Endothelial cell of umbilical vein (primary cell): Measurements from ENCODE around the gene SLC44A1. TPM values are rescaled to one million over a fixed set of nuclear protein-coding genes. Genes with fewer than 3 reads are reported as not detected.

Experiments
- BruUV-seq: library from RNA; stranded (reverse); fragments of 400-500 nt; replicated peaks from 2 replicates; lab custom pipeline; 2021; lab: Mats Ljungman, UMichigan
- CTCF ChIA-PET: fragments of 300-600, 350-600 bp; sonication (Branson Sonifier 250); formaldehyde crosslinking; loops from one replicate; lab custom pipeline; 2021; ENCODE audit warnings: antibody characterized with exemption, inconsistent platforms; lab: Charles Lee
- POLR2A ChIA-PET: fragments of 300-600, 350-600 bp; sonication (Branson Sonifier 250); formaldehyde crosslinking; loops from one replicate; lab custom pipeline; 2021; ENCODE audit warnings: antibody characterized with exemption, inconsistent platforms; lab: Charles Lee
- DNase-seq: peaks from one replicate; pipeline ENCODE4 v3.0.0-alpha.2; 2011; ENCODE audit warnings: low read depth, low spot score
- FAIRE-seq: peaks from 2 replicates; lab custom pipeline; 2011; peaks lifted over from hg19 to GRCh38; lab: Jason Lieb, UNC
- H2AFZ ChIP-seq: 2 replicates; pipeline ENCODE4 v1.6.0; 2012; ENCODE audit warnings: low read depth, low read length, control low read depth, inconsistent platforms
- H3K27ac ChIP-seq: 2 replicates; pipeline ENCODE4 v1.5.1; 2011; ENCODE audit warnings: low read depth, mild to moderate bottlenecking, control low read depth, low read length, moderate library complexity; ENCODE audit not compliant: insufficient read depth
- H3K27me3 ChIP-seq, 2 experiments: 2 replicates each; pipeline versions ENCODE4 v1.6.0 to v1.6.1; 2011; ENCODE audit warnings: low read length in 2 of 2, mixed read lengths in 1 of 2; ENCODE audit not compliant: control insufficient read depth in 2 of 2, insufficient read depth in 2 of 2
- H3K36me3 ChIP-seq, 2 experiments: 2 replicates in 1 of 2; 3 replicates in 1 of 2; pipeline ENCODE4 v1.5.1; 2011; ENCODE audit warnings: low read length in 2 of 2, mild to moderate bottlenecking in 1 of 2, moderate library complexity in 1 of 2; ENCODE audit not compliant: control insufficient read depth in 2 of 2, insufficient read depth in 2 of 2; ENCODE audit errors: extremely low read depth in 1 of 2
- H3K4me1 ChIP-seq: 3 replicates; pipeline ENCODE4 v1.5.1; 2011; ENCODE audit warnings: mild to moderate bottlenecking, low read length; ENCODE audit not compliant: control insufficient read depth, insufficient read depth; ENCODE audit errors: extremely low read depth
- H3K4me2 ChIP-seq: 2 replicates; pipeline ENCODE4 v1.6.1; 2011; ENCODE audit warnings: low read length, control low read depth, mixed read lengths; ENCODE audit not compliant: insufficient read depth
- H3K4me3 ChIP-seq, 3 experiments: fragments of 200-600 bp in 1 of 3; sonication (generic), shearing (Covaris generic) in 1 of 3; replicated peaks in 1 of 3; 2 replicates each; pipeline ENCODE4 v1.5.1; 2011 to 2016; ENCODE audit warnings: control low read depth in 3 of 3, low read length in 3 of 3, mild to moderate bottlenecking in 2 of 3, inconsistent platforms in 1 of 3, low read depth in 1 of 3, moderate library complexity in 1 of 3; ENCODE audit not compliant: insufficient read depth in 1 of 3
- H3K79me2 ChIP-seq: 2 replicates; pipeline ENCODE4 v1.6.0; 2012; ENCODE audit warnings: low read length, inconsistent platforms; ENCODE audit not compliant: control insufficient read depth, insufficient read depth
- H3K9ac ChIP-seq: replicated peaks from 2 replicates; pipeline ENCODE3; 2011; ENCODE audit warnings: low read length, control low read depth; ENCODE audit not compliant: insufficient read depth; ENCODE audit errors: extremely low read depth
- H3K9me1 ChIP-seq: replicated peaks from 3 replicates; pipeline ENCODE4 v1.6.0; 2011; ENCODE audit warnings: mild to moderate bottlenecking, low read length; ENCODE audit not compliant: control insufficient read depth, insufficient read depth; ENCODE audit errors: extremely low read depth
- H3K9me3 ChIP-seq: replicated peaks from 2 replicates; pipeline ENCODE4 v1.5.1; 2012; ENCODE audit warnings: low read length, inconsistent platforms; ENCODE audit not compliant: control insufficient read depth, insufficient read depth
- H4K20me1 ChIP-seq: replicated peaks from 2 replicates; pipeline ENCODE3; 2011; ENCODE audit warnings: mild to moderate bottlenecking, low read length; ENCODE audit not compliant: control insufficient read depth, insufficient read depth; ENCODE audit errors: extremely low read depth
- EZH2 ChIP-seq: IDR thresholded peaks from 2 replicates; pipeline ENCODE4 v1.6.1; 2012; ENCODE audit warnings: borderline replicate concordance, low read depth, mild to moderate bottlenecking, moderate library complexity, low read length, inconsistent platforms; ENCODE audit not compliant: severe bottlenecking
- FOS ChIP-seq: IDR thresholded peaks from 2 replicates; pipeline ENCODE4 v1.6.1; 2011; ENCODE audit warnings: mild to moderate bottlenecking, low read length, moderate library complexity, borderline replicate concordance; ENCODE audit not compliant: insufficient read depth
- GATA2 ChIP-seq: IDR thresholded peaks from 2 replicates; pipeline ENCODE4 v1.7.0; 2011; ENCODE audit warnings: low read depth, mild to moderate bottlenecking, moderate library complexity, mixed read lengths, low read length; ENCODE audit not compliant: insufficient read length, insufficient read depth
- JUN ChIP-seq: IDR thresholded peaks from 2 replicates; pipeline ENCODE4 v1.6.1; 2011; ENCODE audit warnings: borderline replicate concordance, low read depth; ENCODE audit not compliant: insufficient read length, insufficient read depth
- MYC ChIP-seq: IDR thresholded peaks from one replicate; pipeline ENCODE4 v1.6.1; 2011; ENCODE audit warnings: mild to moderate bottlenecking, low read depth, low read length
- POLR2A ChIP-seq: IDR thresholded peaks from 2 replicates; pipeline ENCODE4 v1.6.1; 2012; ENCODE audit warnings: low read depth, mild to moderate bottlenecking, control low read depth, low read length
- POLR2AphosphoS5 ChIP-seq: IDR thresholded peaks from 2 replicates; pipeline ENCODE4 v1.6.1; 2012; ENCODE audit warnings: low read depth, mild to moderate bottlenecking, control low read depth, low read length, moderate library complexity; ENCODE audit not compliant: insufficient read depth
- dilution Hi-C: fragments of 300-500 bp; cut with MboI; formaldehyde crosslinking; loops from one replicate; pipeline ENCODE4 v1.15.0; 2019; ENCODE audit warnings: low sequenced_read_pairs; ENCODE audit not compliant: extremely low pct_ligation_motif_present
- intact Hi-C: fragments of 100-400 bp; cut with micrococcal nuclease; formaldehyde crosslinking; loops from one replicate; pipeline ENCODE4 v1.10.0; 2022
- polyA plus RNA-seq, 4 experiments: library from polyadenylated mRNA; depleted of rRNA in 3 of 4; stranded (reverse) in 3 of 4; unstranded in 1 of 4; fragments of >200 nt; gene quantifications; 2 replicates each; pipeline versions ENCODE4 v1.2.1 to v1.2.3, GENCODE V29; 2011 to 2012; ENCODE audit warnings: missing spikeins in 1 of 4
- total RNA-seq: library from RNA; stranded (reverse); gene quantifications from 2 replicates; pipeline ENCODE4 v1.2.3, GENCODE V29; 2021
- TF ChIP-seq, protein P1 (sequence below), 2 donors: IDR thresholded peaks; 1 replicate in 1 of 2; 2 replicates in 1 of 2; pipeline ENCODE4 v1.5.1; 2011; ENCODE audit warnings: low read length in 2 of 2, mild to moderate bottlenecking in 2 of 2, moderate library complexity in 2 of 2, control low read depth in 1 of 2, inconsistent platforms in 1 of 2, low read depth in 1 of 2; ENCODE audit not compliant: insufficient read depth in 1 of 2; ENCODE audit errors: extremely low read depth in 1 of 2
- TF ChIP-seq, protein P2 (sequence below): IDR thresholded peaks from 2 replicates; pipeline ENCODE4 v1.6.1; 2011; ENCODE audit not compliant: insufficient read depth, insufficient read length

SLC44A1 gene
- total and polyA plus RNA-seq, 2 donors (not counting 3 experiments of a cell fraction or from before 2014, with no cell fraction given) = 16.1 to 37.7 TPM

DNA sequence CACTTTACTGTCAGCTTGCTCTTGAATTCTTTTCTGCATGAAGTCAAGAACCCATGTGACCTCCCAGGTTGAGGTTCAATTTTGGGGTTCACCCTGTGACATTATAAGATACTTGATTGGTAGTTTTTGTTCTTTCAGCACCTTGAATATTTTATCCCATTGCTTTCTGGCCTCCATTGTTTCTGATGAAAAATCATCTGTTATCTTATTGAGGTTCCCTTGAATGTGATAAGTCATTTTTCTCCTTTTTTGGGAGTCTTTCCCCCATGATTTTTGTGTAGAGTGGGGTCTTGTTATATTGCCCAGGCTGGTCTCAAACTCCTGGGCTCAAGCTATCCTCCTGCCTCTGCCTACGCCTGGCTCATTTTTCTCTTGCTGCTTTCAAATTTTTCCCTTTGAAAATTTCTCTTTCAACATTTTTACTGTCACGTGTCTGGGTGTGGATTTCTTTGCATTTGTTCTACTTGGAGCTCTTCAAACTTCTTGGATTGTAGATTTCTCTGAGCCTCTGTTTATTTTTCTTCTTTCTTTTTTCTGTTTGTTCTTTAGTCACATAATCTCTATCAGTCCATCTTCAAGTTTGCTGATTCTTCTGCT lies 20.8 kb upstream of the SLC44A1 start:
- intact Hi-C loops = no loop called here
- Histone ChIP-seq H3K4me1 (no peaks in the 10 kb centered on the region), H3K27ac (no peak overlapping the region), H3K4me3 (no peak overlapping the region), H3K36me3 (no peaks in the 10 kb centered on the region), H3K79me2 (no peaks in the 10 kb centered on the region), H3K4me2 (no peak overlapping the region), H3K9me3 (no peaks in the 10 kb centered on the region), H4K20me1 (no peaks in the 10 kb centered on the region), H3K9me1 (no peaks in the 10 kb centered on the region), H3K27me3 (no peaks in the 10 kb centered on the region), H3K9ac (no peak overlapping the region), H2AFZ (no peak overlapping the region)
- TF ChIP-seq GATA2 = no peak
- no peak for TF ChIP-seq POLR2AphosphoS5
- TF ChIP-seq, protein P1, sequence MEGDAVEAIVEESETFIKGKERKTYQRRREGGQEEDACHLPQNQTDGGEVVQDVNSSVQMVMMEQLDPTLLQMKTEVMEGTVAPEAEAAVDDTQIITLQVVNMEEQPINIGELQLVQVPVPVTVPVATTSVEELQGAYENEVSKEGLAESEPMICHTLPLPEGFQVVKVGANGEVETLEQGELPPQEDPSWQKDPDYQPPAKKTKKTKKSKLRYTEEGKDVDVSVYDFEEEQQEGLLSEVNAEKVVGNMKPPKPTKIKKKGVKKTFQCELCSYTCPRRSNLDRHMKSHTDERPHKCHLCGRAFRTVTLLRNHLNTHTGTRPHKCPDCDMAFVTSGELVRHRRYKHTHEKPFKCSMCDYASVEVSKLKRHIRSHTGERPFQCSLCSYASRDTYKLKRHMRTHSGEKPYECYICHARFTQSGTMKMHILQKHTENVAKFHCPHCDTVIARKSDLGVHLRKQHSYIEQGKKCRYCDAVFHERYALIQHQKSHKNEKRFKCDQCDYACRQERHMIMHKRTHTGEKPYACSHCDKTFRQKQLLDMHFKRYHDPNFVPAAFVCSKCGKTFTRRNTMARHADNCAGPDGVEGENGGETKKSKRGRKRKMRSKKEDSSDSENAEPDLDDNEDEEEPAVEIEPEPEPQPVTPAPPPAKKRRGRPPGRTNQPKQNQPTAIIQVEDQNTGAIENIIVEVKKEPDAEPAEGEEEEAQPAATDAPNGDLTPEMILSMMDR (IDR thresholded peaks at IDR 0.05; ENCODE audit: extremely low read depth in 1 of 2, insufficient read depth in 1 of 2, low read depth in 1 of 2, low read length in 2 of 2) = no peak
- TF ChIP-seq MYC = no peak
- no peak for TF ChIP-seq JUN
- no peak for TF ChIP-seq EZH2
- TF ChIP-seq, protein P2, sequence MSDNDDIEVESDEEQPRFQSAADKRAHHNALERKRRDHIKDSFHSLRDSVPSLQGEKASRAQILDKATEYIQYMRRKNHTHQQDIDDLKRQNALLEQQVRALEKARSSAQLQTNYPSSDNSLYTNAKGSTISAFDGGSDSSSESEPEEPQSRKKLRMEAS = no peak
- TF ChIP-seq FOS = no peak
- TF ChIP-seq POLR2A = no peak
- DNase-seq = no peak
- ChIA-PET CTCF (no interaction called here), POLR2A (no interaction called here)
- dilution Hi-C loops = no loop called here
- no peak for FAIRE-seq
- BruUV-seq = no TSS peak
